ENCODE measurements around the gene C1orf116. TPM values are rescaled to one million over a fixed set of nuclear protein-coding genes. Genes with fewer than 3 reads are reported as not detected.

C1orf116 gene
- polyA plus RNA-seq, 1 donor (not counting 4 experiments of a cell fraction or from before 2014, with no cell fraction given) = 69.2 TPM

DNA sequence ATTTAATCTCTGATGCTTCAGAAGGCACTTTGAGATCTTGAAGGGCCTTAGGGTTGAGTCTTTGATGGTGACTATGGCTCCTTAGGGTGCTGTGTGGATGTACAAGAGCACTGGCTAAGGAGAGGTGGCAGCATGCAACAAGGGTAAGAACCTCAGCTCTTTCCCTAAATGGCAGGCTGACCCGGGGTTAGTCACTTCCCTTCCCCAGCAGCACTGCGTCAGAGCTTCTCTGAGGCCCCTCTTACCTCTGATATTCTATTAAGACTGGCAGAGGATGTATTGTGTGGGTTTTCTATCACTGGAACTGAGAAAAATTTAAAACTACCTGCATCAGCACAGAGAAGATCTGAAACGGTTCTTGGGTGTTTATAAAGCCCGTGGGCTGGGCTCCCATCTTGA is 11.8 kb downstream of the C1orf116 start:
- H3K4me3 ChIP-seq (ENCODE audit: control insufficient read depth in 2 of 3, extremely low read depth in 1 of 3, insufficient read depth in 2 of 3, low read depth in 1 of 3, low read length in 3 of 3) = no peak overlapping the region
- H3K79me2 ChIP-seq (ENCODE audit: control insufficient read depth, insufficient read depth, low read length) = peaks cover 15% of the 10 kb centered on the region
- H2AFZ ChIP-seq (ENCODE audit: control insufficient read depth, low read length) = no peak overlapping the region
- TF ChIP-seq CTCF (optimal IDR thresholded peaks at IDR 0.05 in 1 of 3, IDR thresholded peaks at IDR 0.05 in 1 of 3, conservative IDR thresholded peaks at IDR 0.05 in 1 of 3; ENCODE audit: extremely low read depth in 1 of 3, insufficient read depth in 2 of 3, low read length in 3 of 3) = peak in 1 of 3 experiments; percentile 34
- no peak for TF ChIP-seq EZH2 (IDR thresholded peaks at IDR 0.05; ENCODE audit: low read length)
- H3K9ac ChIP-seq (ENCODE audit: control insufficient read depth, extremely low read depth, insufficient read depth, low read length) = peak overlapping the region; percentile 93
- peaks cover 88% of the 10 kb centered on the region for H3K4me1 ChIP-seq (ENCODE audit: control insufficient read depth, extremely low read depth, insufficient read depth, low read length)
- FAIRE-seq (no peak), DNase-seq (ENCODE audit: low read depth, low spot score) (no peak)
- peaks cover 22 to 38% of the 10 kb centered on the region in 2 experiments for H3K36me3 ChIP-seq (ENCODE audit: control insufficient read depth in 2 of 2, extremely low read depth in 1 of 2, insufficient read depth in 2 of 2, low read length in 2 of 2)
- no peaks in the 10 kb centered on the region for H3K9me3 ChIP-seq (ENCODE audit: control insufficient read depth, low read depth, low read length)
- no peaks in the 10 kb centered on the region for H4K20me1 ChIP-seq (ENCODE audit: control insufficient read depth, extremely low read depth, insufficient read depth, low read length)
- H3K27me3 ChIP-seq (ENCODE audit: control insufficient read depth, extremely low read depth, insufficient read depth, low read length) = no peaks in the 10 kb centered on the region
- H3K27ac ChIP-seq (ENCODE audit: control insufficient read depth, insufficient read depth, low read length) = peak overlapping the region; percentile 97
- H3K9me1 ChIP-seq (ENCODE audit: control insufficient read depth, extremely low read depth, insufficient read depth, low read length) = no peaks in the 10 kb centered on the region
- dilution Hi-C loops (cut with MboI; ENCODE audit: extremely low pct_ligation_motif_present, low sequenced_read_pairs) = no loop called here
- peak overlapping the region; percentile 42 for H3K4me2 ChIP-seq (ENCODE audit: control insufficient read depth, extremely low read depth, insufficient read depth, low read depth, low read length)

DNA sequence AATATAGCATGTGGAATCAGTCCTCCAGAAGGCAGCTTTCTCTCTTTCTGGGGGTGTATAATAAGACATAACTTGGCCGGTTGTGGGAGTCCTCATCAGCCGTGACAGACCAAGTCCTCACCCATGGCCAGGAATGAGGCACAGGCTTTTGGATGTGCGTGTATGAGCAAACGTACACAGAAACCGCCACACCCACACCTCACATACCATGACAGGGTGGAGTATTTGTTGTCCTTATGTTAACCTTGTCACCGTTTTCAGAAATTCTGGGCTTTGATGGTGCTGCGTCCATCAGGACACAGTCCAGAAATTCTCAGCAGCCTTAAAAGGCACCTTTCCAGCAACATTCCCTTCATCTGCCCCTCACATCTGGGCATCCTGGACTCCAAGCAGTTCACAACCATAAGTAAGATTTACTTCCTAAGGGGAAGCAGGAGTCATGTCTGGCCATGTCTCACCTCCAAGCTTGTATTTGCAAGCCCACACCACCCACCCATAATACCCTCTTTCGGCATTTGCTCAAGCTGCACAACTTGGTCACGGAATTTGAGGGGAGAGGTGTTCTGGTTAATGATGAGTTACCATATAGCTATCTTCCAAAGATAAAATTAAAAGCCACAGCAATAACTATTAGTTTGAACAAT is 12.4 kb downstream of the C1orf116 start:
- H3K27ac ChIP-seq (ENCODE audit: control insufficient read depth, insufficient read depth, low read length) = peak overlapping the region; percentile 97
- no peak for DNase-seq (ENCODE audit: low read depth, low spot score)
- H2AFZ ChIP-seq (ENCODE audit: control insufficient read depth, low read length) = no peak overlapping the region
- H3K27me3 ChIP-seq (ENCODE audit: control insufficient read depth, extremely low read depth, insufficient read depth, low read length) = no peaks in the 10 kb centered on the region
- H3K79me2 ChIP-seq (ENCODE audit: control insufficient read depth, insufficient read depth, low read length) = peaks cover 10% of the 10 kb centered on the region
- dilution Hi-C loops (cut with MboI; ENCODE audit: extremely low pct_ligation_motif_present, low sequenced_read_pairs) = no loop called here
- H3K9me3 ChIP-seq (ENCODE audit: control insufficient read depth, low read depth, low read length) = no peaks in the 10 kb centered on the region
- TF ChIP-seq CTCF (optimal IDR thresholded peaks at IDR 0.05 in 1 of 3, IDR thresholded peaks at IDR 0.05 in 1 of 3, conservative IDR thresholded peaks at IDR 0.05 in 1 of 3; ENCODE audit: extremely low read depth in 1 of 3, insufficient read depth in 2 of 3, low read length in 3 of 3) = no peak
- TF ChIP-seq EZH2 (IDR thresholded peaks at IDR 0.05; ENCODE audit: low read length) = no peak
- peak; percentile 34 for FAIRE-seq
- no peaks in the 10 kb centered on the region for H3K9me1 ChIP-seq (ENCODE audit: control insufficient read depth, extremely low read depth, insufficient read depth, low read length)
- peak overlapping the region; percentile 93 for H3K9ac ChIP-seq (ENCODE audit: control insufficient read depth, extremely low read depth, insufficient read depth, low read length)
- H3K4me1 ChIP-seq (ENCODE audit: control insufficient read depth, extremely low read depth, insufficient read depth, low read length) = peaks cover 83% of the 10 kb centered on the region
- no peak overlapping the region for H3K4me3 ChIP-seq (ENCODE audit: control insufficient read depth in 2 of 3, extremely low read depth in 1 of 3, insufficient read depth in 2 of 3, low read depth in 1 of 3, low read length in 3 of 3)
- peak overlapping the region; percentile 42 for H3K4me2 ChIP-seq (ENCODE audit: control insufficient read depth, extremely low read depth, insufficient read depth, low read depth, low read length)
- H4K20me1 ChIP-seq (ENCODE audit: control insufficient read depth, extremely low read depth, insufficient read depth, low read length) = no peaks in the 10 kb centered on the region
- peaks cover 22 to 33% of the 10 kb centered on the region in 2 experiments for H3K36me3 ChIP-seq (ENCODE audit: control insufficient read depth in 2 of 2, extremely low read depth in 1 of 2, insufficient read depth in 2 of 2, low read length in 2 of 2)
